HepG2 (cell line): ENCODE data around the gene PRM2. TPM values are rescaled to one million over a fixed set of nuclear protein-coding genes. Genes with fewer than 3 reads are reported as not detected.
A peak's percentile ranks its signal among the peaks of the same experiment; 100 is the strongest.

Source experiments
- EEA1 ChIP-seq: sonication (generic); formaldehyde crosslinking; IDR thresholded peaks from 2 replicates; pipeline ENCODE4 v1.5.1; 2020; ENCODE audit warnings: mild to moderate bottlenecking, missing genetic modification reagents, borderline replicate concordance
- ELF3 ChIP-seq: IDR thresholded peaks from 2 replicates; pipeline ENCODE4 v1.6.1; 2016; ENCODE audit warnings: missing genetic modification reagents, missing compliant biosample characterization
- FLYWCH1 ChIP-seq: sonication (generic); formaldehyde crosslinking; IDR thresholded peaks from 2 replicates; pipeline ENCODE4 v1.8.1; 2023; ENCODE audit warnings: mild to moderate bottlenecking, missing genetic modification reagents
- FOXP1 ChIP-seq, 2 experiments: fragments of 450-650 bp in 1 of 2; IDR thresholded peaks; 2 replicates each; pipeline ENCODE4 v1.6.1; 2017 to 2018; ENCODE audit warnings: antibody characterized with exemption in 1 of 2
- GATAD1 ChIP-seq: IDR thresholded peaks from 2 replicates; pipeline ENCODE4 v1.6.1; 2016; ENCODE audit warnings: missing genetic modification reagents, missing compliant biosample characterization
- HOXA5 ChIP-seq: sonication (generic); formaldehyde crosslinking; IDR thresholded peaks from 2 replicates; pipeline ENCODE4 v1.4.0; 2020; ENCODE audit warnings: missing genetic modification reagents
- MBNL3 ChIP-seq: fragments of 250-450 bp; sonication (Bioruptor Pico); conservative IDR thresholded peaks from 2 replicates; pipeline ENCODE4 v1.8.0; 2022; ENCODE audit warnings: mild to moderate bottlenecking, inconsistent platforms
- MED8 ChIP-seq: sonication (generic); formaldehyde crosslinking; IDR thresholded peaks from 2 replicates; pipeline ENCODE4 v1.8.1; 2023; ENCODE audit warnings: mild to moderate bottlenecking, missing genetic modification reagents; ENCODE audit not compliant: insufficient replicate concordance
- MTF2 ChIP-seq: sonication (generic); formaldehyde crosslinking; IDR thresholded peaks from 2 replicates; pipeline ENCODE4 v1.5.0; 2020; ENCODE audit warnings: missing genetic modification reagents, borderline replicate concordance
- MXI1 ChIP-seq: IDR thresholded peaks from 3 replicates; pipeline ENCODE4 v1.6.1; 2012; ENCODE audit warnings: low read depth, low read length, inconsistent platforms, borderline replicate concordance
- NCOR1 ChIP-seq: fragments of 200-600 bp; sonication (generic); IDR thresholded peaks from 2 replicates; pipeline ENCODE4 v1.7.0; 2017; ENCODE audit warnings: antibody characterized with exemption, low read length, borderline replicate concordance
- NFE2L1 ChIP-seq: sonication (generic); formaldehyde crosslinking; IDR thresholded peaks from 2 replicates; pipeline ENCODE4 v1.4.0; 2020; ENCODE audit warnings: missing genetic modification reagents, mild to moderate bottlenecking, borderline replicate concordance
- NKX3-1 ChIP-seq: sonication (generic); formaldehyde crosslinking; IDR thresholded peaks from 2 replicates; pipeline ENCODE4 v1.5.0; 2020; ENCODE audit warnings: missing genetic modification reagents
- PAWR ChIP-seq: sonication (generic); formaldehyde crosslinking; IDR thresholded peaks from 2 replicates; pipeline ENCODE4 v1.4.0; 2020; ENCODE audit warnings: missing genetic modification reagents, mild to moderate bottlenecking, borderline replicate concordance
- PLRG1 ChIP-seq: fragments of 450-650 bp; conservative IDR thresholded peaks from 2 replicates; pipeline ENCODE4 v1.6.1; 2016
- SALL1 ChIP-seq: sonication (generic); formaldehyde crosslinking; IDR thresholded peaks from 2 replicates; pipeline ENCODE4 v1.8.0; 2022; ENCODE audit warnings: mild to moderate bottlenecking, missing genetic modification reagents
- SCMH1 ChIP-seq: sonication (generic); formaldehyde crosslinking; IDR thresholded peaks from 2 replicates; pipeline ENCODE4 v1.9.0; 2021; ENCODE audit warnings: missing genetic modification reagents, mild to moderate bottlenecking, borderline replicate concordance
- YY1 ChIP-seq: IDR thresholded peaks from 2 replicates; pipeline ENCODE4 v1.6.1; 2011; ENCODE audit warnings: low read length, low read depth, moderate library complexity, mild to moderate bottlenecking; ENCODE audit not compliant: insufficient read depth, insufficient replicate concordance
- ZNF234 ChIP-seq: sonication (generic); formaldehyde crosslinking; conservative IDR thresholded peaks from 2 replicates; pipeline ENCODE4 v1.5.1; 2020; ENCODE audit warnings: mild to moderate bottlenecking, missing genetic modification reagents
- ZNF34 ChIP-seq: sonication (generic); formaldehyde crosslinking; IDR thresholded peaks from 2 replicates; pipeline ENCODE4 v1.4.0; 2020; ENCODE audit warnings: mild to moderate bottlenecking, missing genetic modification reagents, borderline replicate concordance
- ZNF460 ChIP-seq: sonication (generic); formaldehyde crosslinking; IDR thresholded peaks from 2 replicates; pipeline ENCODE4 v1.5.1; 2020; ENCODE audit warnings: missing genetic modification reagents, mild to moderate bottlenecking, borderline replicate concordance
- ZNF570 ChIP-seq: sonication (generic); formaldehyde crosslinking; IDR thresholded peaks from 2 replicates; pipeline ENCODE4 v1.4.0; 2020; ENCODE audit warnings: mild to moderate bottlenecking, missing genetic modification reagents, borderline replicate concordance
- ZNF709 ChIP-seq: sonication (generic); formaldehyde crosslinking; IDR thresholded peaks from 2 replicates; pipeline ENCODE4 v1.5.0; 2020; ENCODE audit warnings: mild to moderate bottlenecking, missing genetic modification reagents
- ZNF761 ChIP-seq: sonication (generic); formaldehyde crosslinking; conservative IDR thresholded peaks from 2 replicates; pipeline ENCODE4 v1.4.0; 2020; ENCODE audit warnings: mild to moderate bottlenecking, missing genetic modification reagents
- ZNF777 ChIP-seq: sonication (generic); formaldehyde crosslinking; IDR thresholded peaks from 2 replicates; pipeline ENCODE4 v1.4.0; 2020; ENCODE audit warnings: missing genetic modification reagents
- ZNF781 ChIP-seq: sonication (generic); formaldehyde crosslinking; IDR thresholded peaks from 2 replicates; pipeline ENCODE4 v1.5.1; 2020; ENCODE audit warnings: borderline replicate concordance, mild to moderate bottlenecking, missing genetic modification reagents; ENCODE audit errors: not compliant biosample characterization
- ZNF782 ChIP-seq: sonication (generic); formaldehyde crosslinking; IDR thresholded peaks from 2 replicates; pipeline ENCODE4 v1.4.0; 2020; ENCODE audit warnings: missing genetic modification reagents, mild to moderate bottlenecking, borderline replicate concordance
- polyA plus RNA-seq, 8 experiments: library from polyadenylated mRNA; depleted of rRNA in 3 of 8; stranded (reverse) in 7 of 8; unstranded in 1 of 8; fragments of >200 nt; fragmentation: Illumina TruSeq in 4 of 8; extraction: Trizol in 4 of 8; gene quantifications; 2 replicates each; pipeline versions ENCODE4 v1.2.1 to v1.2.3, GENCODE V29; 2011 to 2016; ENCODE audit warnings: low read depth in 4 of 8, missing spikeins in 1 of 8, mixed read lengths in 1 of 8; ENCODE audit not compliant: insufficient read depth in 1 of 8
- total RNA-seq, 5 experiments: library from RNA; depleted of rRNA; stranded (reverse); fragments of >200 nt; fragmentation: Illumina TruSeq; extraction: Trizol; gene quantifications; 2 replicates each; pipeline ENCODE4 v1.2.3, GENCODE V29; 2016; ENCODE audit warnings: low read depth in 1 of 5
- TF ChIP-seq, protein P1 (sequence below): sonication (generic); formaldehyde crosslinking; IDR thresholded peaks from 2 replicates; pipeline ENCODE4 v1.9.0; 2021; ENCODE audit warnings: missing genetic modification reagents, borderline replicate concordance

The PRM2 gene
- total and polyA plus RNA-seq, 2 of the 13 experiments (the other 11 are each of a cell fraction or from before 2014, with no cell fraction given): 0.54 TPM; not detected in 1

DNA sequence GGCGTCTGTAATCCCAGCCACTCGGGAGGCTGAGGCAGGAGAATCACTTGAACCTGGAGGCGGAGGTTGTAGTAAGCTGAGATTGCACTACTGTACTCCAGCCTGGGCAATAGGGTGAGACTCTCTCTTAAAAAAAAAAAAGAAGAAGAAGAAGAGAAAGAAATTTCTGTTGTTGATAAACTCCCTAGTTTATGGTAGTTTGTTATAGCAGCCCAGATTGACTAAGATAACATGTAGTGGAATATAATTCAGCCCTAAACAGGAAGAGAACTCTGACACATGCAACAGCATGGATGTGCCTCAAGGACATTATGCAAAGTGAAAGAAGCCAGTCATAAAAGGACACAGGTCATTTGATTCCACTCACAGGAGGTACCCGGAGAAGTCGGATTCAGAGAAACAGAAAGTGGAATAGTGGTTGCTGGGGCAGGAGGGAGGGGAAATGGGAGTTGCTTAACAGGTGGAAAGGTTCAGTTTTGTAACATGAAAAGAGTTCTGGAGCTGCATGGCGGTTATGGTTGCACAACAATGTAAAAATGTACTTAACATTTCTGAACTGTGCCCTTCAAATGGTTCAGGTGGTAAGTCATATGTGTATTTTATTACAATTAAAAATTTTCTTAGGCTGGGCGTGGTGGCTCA lies 30.8 kb upstream of the PRM2 start (continued):
- TF ChIP-seq NFE2L1 (CRISPR knock-in tag) (no peak), MXI1 (peak; percentile 65; the same call in 1 of the 3 replicates), ZNF761 (CRISPR knock-in tag) (0 out of 2 replicates have a peak, but pooled peaks have one; percentile 1), FOXP1 (IDR thresholded peaks at IDR 0.05) (no peak), FOXP1 (CRISPR knock-in tag; IDR thresholded peaks at IDR 0.05) (peak; percentile 83), ZNF782 (CRISPR knock-in tag) (no peak), ZNF460 (CRISPR knock-in tag) (peak; percentile 56; the same call in 1 of the 2 replicates), NCOR1 (peak; percentile 94), SCMH1 (CRISPR knock-in tag) (no peak), MBNL3 (CRISPR knock-in tag) (no peak), MED8 (CRISPR knock-in tag) (peak; percentile 34), ZNF777 (CRISPR knock-in tag) (0 out of 2 replicates have a peak, but pooled peaks have one; percentile 27), FLYWCH1 (CRISPR knock-in tag) (no peak), ZNF234 (no peak; the same call in 1 of the 2 replicates), SALL1 (CRISPR knock-in tag) (peak; percentile 95; the same call in 1 of the 2 replicates), EEA1 (CRISPR knock-in tag) (no peak), ELF3 (CRISPR knock-in tag) (peak; percentile 82), PAWR (no peak), NKX3-1 (no peak), MTF2 (CRISPR knock-in tag) (peak; percentile 55; the same call in 1 of the 2 replicates), HOXA5 (peak; percentile 78), YY1 (peak; percentile 50), ZNF34 (CRISPR knock-in tag) (0 out of 2 replicates have a peak, but pooled peaks have one; percentile 19), ZNF570 (CRISPR knock-in tag) (no peak), GATAD1 (CRISPR knock-in tag) (peak; percentile 52; the same call in 1 of the 2 replicates), ZNF709 (CRISPR knock-in tag) (peak; percentile 100), PLRG1 (no peak), ZNF781 (CRISPR knock-in tag) (peak; percentile 8)
- TF ChIP-seq, protein P1, sequence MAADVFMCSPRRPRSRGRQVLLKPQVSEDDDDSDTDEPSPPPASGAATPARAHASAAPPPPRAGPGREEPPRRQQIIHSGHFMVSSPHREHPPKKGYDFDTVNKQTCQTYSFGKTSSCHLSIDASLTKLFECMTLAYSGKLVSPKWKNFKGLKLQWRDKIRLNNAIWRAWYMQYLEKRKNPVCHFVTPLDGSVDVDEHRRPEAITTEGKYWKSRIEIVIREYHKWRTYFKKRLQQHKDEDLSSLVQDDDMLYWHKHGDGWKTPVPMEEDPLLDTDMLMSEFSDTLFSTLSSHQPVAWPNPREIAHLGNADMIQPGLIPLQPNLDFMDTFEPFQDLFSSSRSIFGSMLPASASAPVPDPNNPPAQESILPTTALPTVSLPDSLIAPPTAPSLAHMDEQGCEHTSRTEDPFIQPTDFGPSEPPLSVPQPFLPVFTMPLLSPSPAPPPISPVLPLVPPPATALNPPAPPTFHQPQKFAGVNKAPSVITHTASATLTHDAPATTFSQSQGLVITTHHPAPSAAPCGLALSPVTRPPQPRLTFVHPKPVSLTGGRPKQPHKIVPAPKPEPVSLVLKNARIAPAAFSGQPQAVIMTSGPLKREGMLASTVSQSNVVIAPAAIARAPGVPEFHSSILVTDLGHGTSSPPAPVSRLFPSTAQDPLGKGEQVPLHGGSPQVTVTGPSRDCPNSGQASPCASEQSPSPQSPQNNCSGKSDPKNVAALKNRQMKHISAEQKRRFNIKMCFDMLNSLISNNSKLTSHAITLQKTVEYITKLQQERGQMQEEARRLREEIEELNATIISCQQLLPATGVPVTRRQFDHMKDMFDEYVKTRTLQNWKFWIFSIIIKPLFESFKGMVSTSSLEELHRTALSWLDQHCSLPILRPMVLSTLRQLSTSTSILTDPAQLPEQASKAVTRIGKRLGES: no peak
